Fibroblast of skin of right biceps (primary cell): ENCODE measurements around the gene SRPK3.
A peak's percentile ranks its signal among the peaks of the same experiment; 100 is the strongest.
"Not testable (repeated sequence)": the region's sequence is repeated elsewhere in the genome, so short reads cannot be mapped to it uniquely, and the experiment has no call there.

Experiments
- DNase-seq: peaks from one replicate; pipeline ENCODE4 v3.0.0-alpha.2; 2013

Gene SRPK3

GRCh38 chrX:153780678-153781427 is at the start of gene SRPK3:
Gene SRPK3, plus strand, starts transcription at chrX:153781041. Its CDS starts 46 bp downstream, at chrX:153781087.
- DNase-seq: peak; percentile 6

- DNase-seq: no peak
Observed at GRCh38 chrX:153731117-153731844, 49.6 kb upstream of the SRPK3 start.

- no peak for DNase-seq
Observed at GRCh38 chrX:153731845-153732215, 49.0 kb upstream of the SRPK3 start.

DNA sequence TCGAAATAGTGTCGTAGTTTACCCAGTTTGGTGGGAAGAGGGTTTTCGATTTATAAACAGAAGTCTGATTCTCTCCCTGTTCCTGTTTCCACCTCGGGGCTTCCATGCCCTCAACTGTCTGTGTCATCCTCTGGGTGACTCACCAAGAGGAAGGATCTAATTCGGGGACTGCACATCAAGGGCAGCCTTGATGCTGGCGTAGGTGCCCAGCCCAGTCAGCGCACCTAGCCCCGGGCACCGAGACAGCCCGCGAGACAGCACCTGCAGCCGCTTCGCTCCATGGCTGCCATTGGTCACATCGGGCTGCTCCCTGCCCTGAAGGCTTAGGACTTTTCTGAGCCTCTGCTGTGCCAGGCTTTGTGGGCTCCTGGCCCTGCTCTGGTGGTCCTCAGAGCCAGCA is 48.4 kb upstream of the SRPK3 start:
- no peak for DNase-seq

DNA sequence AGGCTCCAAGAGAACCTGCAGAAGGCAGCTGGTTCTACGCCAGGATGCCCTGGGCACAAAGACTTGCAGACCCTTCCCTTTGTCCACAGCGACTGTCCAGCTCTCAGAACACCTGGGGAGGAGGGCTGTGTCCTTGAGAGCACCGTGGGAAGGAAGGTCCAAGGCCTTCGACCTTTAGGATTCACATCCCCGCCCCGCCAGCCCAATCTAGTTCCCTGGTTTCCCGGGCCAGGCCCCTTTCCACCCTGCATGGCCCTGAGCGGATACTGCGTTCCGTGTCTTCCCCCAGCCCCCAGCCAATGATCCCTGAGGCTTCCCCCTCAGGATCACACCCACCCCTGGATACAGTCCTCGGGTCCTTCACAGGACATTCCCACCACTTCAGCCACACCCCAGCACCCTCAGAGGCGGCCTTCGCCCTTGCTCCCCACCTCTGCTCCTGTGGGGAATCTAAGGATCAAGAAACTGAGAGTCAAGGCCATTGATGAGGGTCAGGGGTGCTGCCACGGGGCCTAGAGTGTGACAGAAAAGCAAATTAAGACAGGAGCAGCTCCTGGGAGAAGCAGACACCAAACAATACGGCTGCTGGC is 47.1 kb upstream of the SRPK3 start:
- DNase-seq: no peak

DNA sequence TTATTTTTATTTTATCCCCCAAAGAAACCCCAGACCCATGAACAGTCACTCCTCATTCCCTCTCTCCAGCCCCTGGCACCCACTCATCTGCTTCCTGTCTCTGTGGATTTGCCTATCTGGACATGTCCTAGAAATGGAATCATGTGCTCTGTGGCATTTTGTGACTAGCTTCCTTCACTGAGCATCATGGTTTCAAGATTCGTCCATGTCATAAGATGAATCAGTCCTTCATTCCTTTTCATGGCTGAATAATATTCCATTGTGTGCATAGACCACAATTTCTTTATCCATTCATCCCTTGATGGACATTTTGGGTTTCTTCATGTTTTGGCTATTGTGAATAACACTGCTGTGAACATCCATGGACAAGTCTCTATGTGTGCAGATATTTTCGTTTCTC is 46.0 kb upstream of the SRPK3 start:
- DNase-seq: no peak

DNA sequence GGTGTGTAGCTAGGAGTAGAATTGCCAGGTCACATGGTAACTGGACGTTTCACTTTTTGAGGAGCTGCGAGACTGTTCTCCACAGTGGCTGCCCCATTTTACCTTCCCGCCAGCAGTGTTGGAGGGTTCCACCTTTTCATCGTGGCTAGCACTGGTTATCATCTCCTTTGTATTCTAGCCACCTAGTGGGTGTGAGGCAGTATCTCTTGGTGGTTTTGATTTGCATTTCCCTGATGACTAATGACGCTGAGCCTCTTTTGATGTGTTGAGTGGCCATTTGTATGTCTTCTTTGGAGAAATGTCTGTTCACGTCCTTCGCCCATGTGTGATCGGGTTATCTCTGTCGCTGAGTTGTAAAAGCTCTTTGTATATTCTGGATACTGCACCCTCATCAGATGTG is 45.6 kb upstream of the SRPK3 start:
- DNase-seq: no peak

DNA sequence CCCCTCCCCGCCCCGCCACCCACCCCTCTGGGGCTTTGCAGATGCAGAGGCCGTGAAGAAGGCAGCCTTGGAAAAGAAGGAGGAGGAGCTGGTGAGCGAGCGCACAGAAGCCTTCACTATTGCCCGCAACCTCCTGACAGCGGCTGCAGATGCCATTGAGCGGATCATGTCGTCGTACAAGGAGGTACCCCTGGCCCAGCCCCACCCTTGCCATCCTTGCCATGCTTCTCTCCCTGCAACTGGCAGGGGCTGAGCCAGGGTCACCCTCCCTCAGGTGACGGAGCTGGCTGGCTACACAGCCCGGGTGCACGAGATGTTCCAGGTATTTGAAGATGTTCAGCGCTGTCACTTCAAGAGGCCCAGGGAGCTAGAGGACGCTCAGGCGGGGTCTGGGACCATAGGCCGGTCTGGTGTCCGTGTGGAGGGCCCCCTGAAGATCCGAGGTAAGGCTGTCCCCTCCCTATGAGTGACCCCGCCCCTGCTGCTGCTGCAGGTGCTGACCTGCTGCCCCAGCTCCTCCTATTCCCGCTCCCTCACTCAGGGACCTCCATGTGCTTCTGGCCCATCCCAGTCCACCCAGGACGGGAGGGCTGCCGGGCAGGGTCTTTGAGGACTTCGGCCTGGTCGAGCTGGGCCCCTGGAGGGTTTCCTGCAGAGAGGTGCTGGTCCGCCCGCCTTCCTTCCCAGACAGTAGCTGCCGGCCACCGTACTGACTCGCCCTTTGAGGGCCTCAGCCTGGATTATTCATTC is 44.6 kb upstream of the SRPK3 start:
- no peak for DNase-seq

DNA sequence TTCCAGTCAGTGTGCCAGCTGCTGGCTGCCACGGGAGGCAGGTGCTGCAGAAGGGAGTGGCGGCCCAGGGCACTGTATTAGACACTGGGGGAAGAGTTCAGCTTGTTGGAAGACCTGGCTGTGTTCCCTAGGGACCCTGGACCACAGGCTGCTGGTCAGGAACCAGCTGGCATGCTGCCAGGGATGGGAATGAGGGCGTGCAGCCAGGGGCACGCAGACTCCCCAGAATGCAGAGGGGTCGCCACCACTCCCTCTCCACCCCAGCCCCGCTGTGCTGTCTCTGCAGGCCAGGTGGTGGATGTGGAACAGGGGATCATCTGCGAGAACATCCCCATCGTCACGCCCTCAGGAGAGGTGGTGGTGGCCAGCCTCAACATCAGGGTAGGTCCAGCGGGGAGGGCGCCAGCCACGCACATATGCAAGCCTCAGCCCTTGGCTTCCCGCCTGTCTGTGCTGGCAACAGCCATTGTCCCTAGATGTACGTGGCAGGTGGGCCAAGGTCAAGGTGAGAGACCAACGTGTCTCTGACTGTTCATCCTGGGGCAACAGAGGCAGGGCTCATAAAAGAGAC is 43.9 kb upstream of the SRPK3 start:
- no peak for DNase-seq

GRCh38 chrX:153738056-153738605 is 42.7 kb upstream of the SRPK3 start:
- DNase-seq: no peak

DNA sequence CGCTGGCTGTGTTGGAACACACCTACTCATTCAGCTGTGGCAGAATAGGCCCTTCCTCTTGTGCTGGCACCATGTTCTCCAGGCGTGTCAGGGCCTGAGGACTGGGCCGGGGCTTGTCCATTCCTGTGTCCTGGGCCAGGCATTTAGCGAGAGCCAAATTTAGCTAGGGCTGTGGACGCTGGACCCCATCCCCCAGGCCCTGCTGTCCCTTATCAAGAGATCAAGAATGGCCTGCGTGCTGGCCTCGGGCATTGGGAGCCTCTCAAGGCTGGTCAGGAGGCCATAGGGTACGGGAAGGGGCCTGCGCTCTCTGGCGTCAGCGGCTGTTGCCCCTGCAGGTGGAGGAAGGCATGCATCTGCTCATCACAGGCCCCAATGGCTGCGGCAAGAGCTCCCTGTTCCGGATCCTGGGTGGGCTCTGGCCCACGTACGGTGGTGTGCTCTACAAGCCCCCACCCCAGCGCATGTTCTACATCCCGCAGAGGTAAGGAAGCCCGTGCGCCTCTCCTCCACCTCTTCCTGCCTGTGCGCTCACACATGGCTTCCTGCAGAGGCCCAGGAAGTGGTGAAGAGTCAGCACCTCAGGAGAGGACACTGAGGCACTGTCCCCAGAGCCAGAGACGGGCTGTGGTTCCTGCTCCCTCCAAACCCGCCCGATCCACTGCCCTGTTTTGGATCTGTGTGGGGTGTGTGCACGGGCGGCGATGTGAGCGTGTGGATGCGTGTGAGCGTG is 40.9 kb upstream of the SRPK3 start:
- no peak for DNase-seq

DNA sequence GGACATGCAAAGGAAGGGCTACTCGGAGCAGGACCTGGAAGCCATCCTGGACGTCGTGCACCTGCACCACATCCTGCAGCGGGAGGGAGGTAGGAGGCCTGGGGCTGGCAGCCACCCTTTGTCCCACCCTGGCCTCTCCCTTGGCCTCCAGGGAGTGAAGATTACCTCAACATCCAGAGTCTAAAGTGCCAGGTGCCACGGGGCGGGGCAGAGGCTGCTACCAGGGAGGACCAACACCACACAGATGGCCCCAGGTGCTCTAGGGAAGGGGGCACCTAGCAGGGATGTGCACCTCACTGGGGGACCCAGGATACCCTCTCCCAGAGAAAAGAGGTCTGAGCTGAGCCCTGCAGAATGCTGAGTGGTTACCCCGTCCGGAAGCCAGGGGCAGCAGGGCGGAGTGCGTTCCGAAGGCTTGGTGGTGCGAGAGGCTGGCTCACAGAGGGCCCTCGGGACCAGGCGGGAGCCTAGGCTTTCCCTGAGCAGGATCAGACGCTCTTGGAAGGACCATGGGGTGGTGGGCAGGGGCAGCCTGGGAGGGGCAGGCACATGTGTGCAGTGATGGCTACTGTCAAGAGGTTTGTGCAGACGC is 40.1 kb upstream of the SRPK3 start:
- DNase-seq: no peak

GRCh38 chrX:153741446-153741845 is 39.4 kb upstream of the SRPK3 start:
- DNase-seq: no peak

DNA sequence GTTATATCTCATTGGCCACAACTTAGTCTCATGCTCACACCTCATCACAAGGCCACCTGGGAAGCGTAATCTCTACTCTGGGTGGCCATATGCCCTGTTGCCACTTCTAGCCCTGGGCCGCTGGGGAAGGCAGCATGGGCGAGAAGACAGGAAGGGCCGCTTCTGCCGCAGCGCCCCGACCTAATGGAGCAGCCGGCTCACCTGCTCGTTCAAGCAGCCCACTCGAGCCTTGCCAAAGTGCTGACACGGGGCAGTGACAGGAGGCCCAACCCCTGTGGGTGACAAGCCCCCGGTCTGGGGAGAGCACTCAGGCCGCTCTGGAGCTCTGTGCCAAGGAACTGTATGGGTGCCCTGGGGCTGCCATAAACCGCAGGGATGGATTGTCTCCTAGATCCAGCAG is 38.7 kb upstream of the SRPK3 start:
- not testable (repeated sequence) for DNase-seq

- DNase-seq: not testable (repeated sequence)
Observed at GRCh38 chrX:153742796-153743467, 37.9 kb upstream of the SRPK3 start.

DNA sequence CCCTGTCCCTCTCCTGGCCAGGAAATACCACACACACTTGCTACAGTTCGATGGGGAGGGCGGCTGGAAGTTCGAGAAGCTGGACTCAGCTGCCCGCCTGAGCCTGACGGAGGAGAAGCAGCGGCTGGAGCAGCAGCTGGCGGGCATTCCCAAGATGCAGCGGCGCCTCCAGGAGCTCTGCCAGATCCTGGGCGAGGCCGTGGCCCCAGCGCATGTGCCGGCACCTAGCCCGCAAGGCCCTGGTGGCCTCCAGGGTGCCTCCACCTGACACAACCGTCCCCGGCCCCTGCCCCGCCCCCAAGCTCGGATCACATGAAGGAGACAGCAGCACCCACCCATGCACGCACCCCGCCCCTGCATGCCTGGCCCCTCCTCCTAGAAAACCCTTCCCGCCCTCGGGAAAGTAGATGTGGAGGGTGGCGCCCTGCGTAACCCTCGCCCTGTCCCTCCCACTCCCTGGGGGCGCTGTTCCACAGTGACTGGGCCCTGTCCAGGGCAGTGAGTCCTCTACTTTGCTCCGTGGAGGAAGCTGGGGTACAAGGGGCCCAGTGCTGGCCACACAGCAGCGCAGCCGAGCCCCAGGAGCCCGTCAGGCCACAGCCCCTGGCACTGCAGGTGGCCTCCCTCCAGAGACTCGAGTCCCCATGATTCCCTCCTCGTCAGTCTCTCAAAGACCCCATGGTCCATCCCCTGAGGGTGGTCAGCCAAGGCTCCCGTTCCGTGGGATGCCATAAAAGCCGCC is 37.2 kb upstream of the SRPK3 start:
- DNase-seq: peak; percentile 53

GRCh38 chrX:153744210-153745066 is 36.4 kb upstream of the SRPK3 start:
- peak; percentile 37 for DNase-seq

DNA sequence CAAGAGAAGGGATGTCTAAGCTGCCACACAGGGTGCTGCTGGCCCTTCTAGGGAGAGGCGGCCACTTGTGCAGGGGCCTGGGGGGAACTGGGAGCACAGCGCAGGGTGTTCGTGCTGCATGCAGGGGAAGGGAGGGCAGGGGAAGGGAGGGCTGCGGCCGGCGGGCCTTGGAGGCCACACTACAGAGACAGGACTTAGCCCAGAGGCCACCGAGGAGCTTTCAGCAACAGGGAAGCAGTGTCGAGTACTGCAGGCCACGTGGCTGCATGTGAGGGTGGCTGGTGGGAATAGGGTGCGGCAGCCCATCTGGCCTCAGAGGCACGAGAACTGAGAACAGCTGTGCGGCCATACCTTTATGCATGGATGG is 35.8 kb upstream of the SRPK3 start:
- DNase-seq: not testable (repeated sequence)

DNA sequence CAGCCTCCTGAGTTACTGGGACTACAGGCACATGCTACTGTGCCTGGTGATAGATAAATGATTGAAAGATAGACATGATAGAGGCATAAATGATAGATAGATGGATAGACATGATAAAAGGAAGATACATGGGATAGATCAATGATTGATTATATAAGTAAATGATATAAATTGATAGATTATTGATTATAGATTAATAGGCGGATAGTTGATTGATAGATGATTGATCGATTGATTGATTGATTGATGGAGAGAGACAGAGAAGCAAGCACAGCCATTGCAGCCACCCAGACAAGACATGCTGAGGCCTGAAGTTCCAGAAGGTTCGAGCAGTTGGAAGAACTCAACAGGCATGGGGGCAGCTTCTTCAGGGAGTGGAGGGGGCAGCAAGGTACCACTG is 34.5 kb upstream of the SRPK3 start:
- no peak for DNase-seq
